ENCODE measurements around the gene LRRFIP1. TPM values are rescaled to one million over a fixed set of nuclear protein-coding genes. Genes with fewer than 3 reads are reported as not detected.
A peak's percentile ranks its signal among the peaks of the same experiment; 100 is the strongest.

The LRRFIP1 gene
- total and polyA plus RNA-seq, 2 of the 13 experiments (the other 11 are each of a cell fraction or from before 2014, with no cell fraction given), result 15.9 to 40.5 TPM

DNA sequence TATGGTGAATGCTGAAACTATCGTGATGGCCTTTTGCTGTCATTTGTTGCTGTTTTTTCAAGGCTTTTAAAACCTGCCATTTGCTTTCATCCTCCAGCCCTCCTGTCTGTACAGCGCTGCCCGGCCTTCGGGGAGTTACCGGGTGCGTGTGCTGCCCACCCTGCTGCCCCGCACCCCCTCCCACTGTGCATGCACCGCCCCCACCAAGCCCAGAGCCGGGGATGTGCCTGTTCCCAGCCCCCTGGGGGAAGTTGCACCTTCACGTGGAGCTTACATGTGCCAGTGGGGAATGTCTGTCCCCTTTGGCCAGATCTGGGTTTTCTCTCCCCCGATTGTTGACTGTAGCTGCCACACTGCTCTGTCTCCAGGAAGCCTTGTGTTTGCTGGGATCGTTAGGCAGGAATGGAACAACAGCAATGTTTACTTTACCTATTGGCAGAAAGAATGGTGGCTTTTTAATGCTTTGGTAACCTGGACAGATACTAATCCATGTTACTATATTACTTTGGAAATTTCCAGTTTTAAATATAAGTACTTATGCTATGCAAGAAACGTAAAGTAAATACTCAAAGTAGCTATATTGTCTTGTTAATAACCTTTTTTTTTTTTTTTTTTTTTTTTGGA is 106.4 kb downstream of the LRRFIP1 start (continued):
- TF ChIP-seq FOXC1 (CRISPR knock-in tag; IDR thresholded peaks at IDR 0.05; ENCODE audit: borderline replicate concordance) (no peak; the same call in 1 of the 2 replicates), FOXO1 (CRISPR knock-in tag; IDR thresholded peaks at IDR 0.05) (peak; percentile 95; the same call in 1 of the 2 replicates), BCL6 (CRISPR knock-in tag; IDR thresholded peaks at IDR 0.05) (peak; percentile 73), MTA3 (CRISPR knock-in tag; IDR thresholded peaks at IDR 0.05) (no peak), CBX5 (CRISPR knock-in tag; IDR thresholded peaks at IDR 0.05; ENCODE audit: borderline replicate concordance) (peak; percentile 51; the same call in 1 of the 2 replicates), ATRX (CRISPR knock-in tag; IDR thresholded peaks at IDR 0.05; ENCODE audit: borderline replicate concordance) (no peak), PCBP2 (optimal IDR thresholded peaks at IDR 0.05; ENCODE audit: low read depth, low read length, poor library complexity, severe bottlenecking) (no peak), CREB1 (IDR thresholded peaks at IDR 0.05) (no peak), CREB1 (CRISPR knock-in tag; IDR thresholded peaks at IDR 0.05) (no peak), CBFB (CRISPR knock-in tag; IDR thresholded peaks at IDR 0.05) (no peak), PHB2 (IDR thresholded peaks at IDR 0.05; ENCODE audit: partially characterized antibody) (no peak), AGO2 (optimal IDR thresholded peaks at IDR 0.05; ENCODE audit: low read depth, low read length) (no peak), ZNF552 (CRISPR knock-in tag; IDR thresholded peaks at IDR 0.05; ENCODE audit: borderline replicate concordance) (no peak), THYN1 (CRISPR knock-in tag; IDR thresholded peaks at IDR 0.05; ENCODE audit: borderline replicate concordance, low read depth) (no peak)
- TF ChIP-seq, protein P1, sequence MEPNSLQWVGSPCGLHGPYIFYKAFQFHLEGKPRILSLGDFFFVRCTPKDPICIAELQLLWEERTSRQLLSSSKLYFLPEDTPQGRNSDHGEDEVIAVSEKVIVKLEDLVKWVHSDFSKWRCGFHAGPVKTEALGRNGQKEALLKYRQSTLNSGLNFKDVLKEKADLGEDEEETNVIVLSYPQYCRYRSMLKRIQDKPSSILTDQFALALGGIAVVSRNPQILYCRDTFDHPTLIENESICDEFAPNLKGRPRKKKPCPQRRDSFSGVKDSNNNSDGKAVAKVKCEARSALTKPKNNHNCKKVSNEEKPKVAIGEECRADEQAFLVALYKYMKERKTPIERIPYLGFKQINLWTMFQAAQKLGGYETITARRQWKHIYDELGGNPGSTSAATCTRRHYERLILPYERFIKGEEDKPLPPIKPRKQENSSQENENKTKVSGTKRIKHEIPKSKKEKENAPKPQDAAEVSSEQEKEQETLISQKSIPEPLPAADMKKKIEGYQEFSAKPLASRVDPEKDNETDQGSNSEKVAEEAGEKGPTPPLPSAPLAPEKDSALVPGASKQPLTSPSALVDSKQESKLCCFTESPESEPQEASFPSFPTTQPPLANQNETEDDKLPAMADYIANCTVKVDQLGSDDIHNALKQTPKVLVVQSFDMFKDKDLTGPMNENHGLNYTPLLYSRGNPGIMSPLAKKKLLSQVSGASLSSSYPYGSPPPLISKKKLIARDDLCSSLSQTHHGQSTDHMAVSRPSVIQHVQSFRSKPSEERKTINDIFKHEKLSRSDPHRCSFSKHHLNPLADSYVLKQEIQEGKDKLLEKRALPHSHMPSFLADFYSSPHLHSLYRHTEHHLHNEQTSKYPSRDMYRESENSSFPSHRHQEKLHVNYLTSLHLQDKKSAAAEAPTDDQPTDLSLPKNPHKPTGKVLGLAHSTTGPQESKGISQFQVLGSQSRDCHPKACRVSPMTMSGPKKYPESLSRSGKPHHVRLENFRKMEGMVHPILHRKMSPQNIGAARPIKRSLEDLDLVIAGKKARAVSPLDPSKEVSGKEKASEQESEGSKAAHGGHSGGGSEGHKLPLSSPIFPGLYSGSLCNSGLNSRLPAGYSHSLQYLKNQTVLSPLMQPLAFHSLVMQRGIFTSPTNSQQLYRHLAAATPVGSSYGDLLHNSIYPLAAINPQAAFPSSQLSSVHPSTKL (CRISPR knock-in tag; IDR thresholded peaks at IDR 0.05), result peak; percentile 86
- TF ChIP-seq, protein P2, sequence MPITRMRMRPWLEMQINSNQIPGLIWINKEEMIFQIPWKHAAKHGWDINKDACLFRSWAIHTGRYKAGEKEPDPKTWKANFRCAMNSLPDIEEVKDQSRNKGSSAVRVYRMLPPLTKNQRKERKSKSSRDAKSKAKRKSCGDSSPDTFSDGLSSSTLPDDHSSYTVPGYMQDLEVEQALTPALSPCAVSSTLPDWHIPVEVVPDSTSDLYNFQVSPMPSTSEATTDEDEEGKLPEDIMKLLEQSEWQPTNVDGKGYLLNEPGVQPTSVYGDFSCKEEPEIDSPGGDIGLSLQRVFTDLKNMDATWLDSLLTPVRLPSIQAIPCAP (CRISPR knock-in tag; IDR thresholded peaks at IDR 0.05; ENCODE audit: low read depth), result no peak
- TF ChIP-seq, protein P3, sequence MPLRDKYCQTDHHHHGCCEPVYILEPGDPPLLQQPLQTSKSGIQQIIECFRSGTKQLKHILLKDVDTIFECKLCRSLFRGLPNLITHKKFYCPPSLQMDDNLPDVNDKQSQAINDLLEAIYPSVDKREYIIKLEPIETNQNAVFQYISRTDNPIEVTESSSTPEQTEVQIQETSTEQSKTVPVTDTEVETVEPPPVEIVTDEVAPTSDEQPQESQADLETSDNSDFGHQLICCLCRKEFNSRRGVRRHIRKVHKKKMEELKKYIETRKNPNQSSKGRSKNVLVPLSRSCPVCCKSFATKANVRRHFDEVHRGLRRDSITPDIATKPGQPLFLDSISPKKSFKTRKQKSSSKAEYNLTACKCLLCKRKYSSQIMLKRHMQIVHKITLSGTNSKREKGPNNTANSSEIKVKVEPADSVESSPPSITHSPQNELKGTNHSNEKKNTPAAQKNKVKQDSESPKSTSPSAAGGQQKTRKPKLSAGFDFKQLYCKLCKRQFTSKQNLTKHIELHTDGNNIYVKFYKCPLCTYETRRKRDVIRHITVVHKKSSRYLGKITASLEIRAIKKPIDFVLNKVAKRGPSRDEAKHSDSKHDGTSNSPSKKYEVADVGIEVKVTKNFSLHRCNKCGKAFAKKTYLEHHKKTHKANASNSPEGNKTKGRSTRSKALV (CRISPR knock-in tag; IDR thresholded peaks at IDR 0.05), result peak; percentile 69; the same call in 1 of the 2 replicates
- TF ChIP-seq, protein P4, sequence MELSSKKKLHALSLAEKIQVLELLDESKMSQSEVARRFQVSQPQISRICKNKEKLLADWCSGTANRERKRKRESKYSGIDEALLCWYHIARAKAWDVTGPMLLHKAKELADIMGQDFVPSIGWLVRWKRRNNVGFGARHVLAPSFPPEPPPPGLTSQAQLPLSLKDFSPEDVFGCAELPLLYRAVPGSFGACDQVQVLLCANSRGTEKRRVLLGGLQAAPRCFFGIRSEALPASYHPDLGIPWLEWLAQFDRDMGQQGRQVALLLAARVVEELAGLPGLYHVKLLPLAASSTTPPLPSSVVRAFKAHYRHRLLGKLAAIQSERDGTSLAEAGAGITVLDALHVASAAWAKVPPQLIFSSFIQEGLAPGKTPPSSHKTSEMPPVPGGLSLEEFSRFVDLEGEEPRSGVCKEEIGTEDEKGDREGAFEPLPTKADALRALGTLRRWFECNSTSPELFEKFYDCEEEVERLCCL (CRISPR knock-in tag; IDR thresholded peaks at IDR 0.05; ENCODE audit: borderline replicate concordance), result no peak
- TF ChIP-seq, protein P5, sequence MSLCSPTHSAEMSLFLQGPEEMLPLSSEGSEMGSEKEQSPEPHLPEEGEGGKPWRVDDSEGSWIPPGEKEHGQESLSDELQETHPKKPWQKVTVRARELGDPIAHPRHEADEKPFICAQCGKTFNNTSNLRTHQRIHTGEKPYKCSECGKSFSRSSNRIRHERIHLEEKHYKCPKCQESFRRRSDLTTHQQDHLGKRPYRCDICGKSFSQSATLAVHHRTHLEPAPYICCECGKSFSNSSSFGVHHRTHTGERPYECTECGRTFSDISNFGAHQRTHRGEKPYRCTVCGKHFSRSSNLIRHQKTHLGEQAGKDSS (CRISPR knock-in tag; IDR thresholded peaks at IDR 0.05; ENCODE audit: borderline replicate concordance, low read depth), result peak; percentile 59; the same call in 1 of the 2 replicates
- TF ChIP-seq, protein P6, sequence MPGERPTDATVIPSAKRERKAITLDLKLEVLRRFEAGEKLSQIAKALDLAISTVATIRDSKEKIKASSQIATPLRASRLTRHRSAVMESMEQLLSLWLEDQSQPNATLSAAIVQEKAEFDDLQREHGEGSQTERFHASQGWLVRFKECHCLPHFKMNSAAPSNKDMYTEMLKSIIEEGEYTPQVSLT (CRISPR knock-in tag; IDR thresholded peaks at IDR 0.05; ENCODE audit: borderline replicate concordance, low read depth), result no peak

All from HepG2 (cell line).